ENCODE results near the gene GNAS-AS1.

DNA sequence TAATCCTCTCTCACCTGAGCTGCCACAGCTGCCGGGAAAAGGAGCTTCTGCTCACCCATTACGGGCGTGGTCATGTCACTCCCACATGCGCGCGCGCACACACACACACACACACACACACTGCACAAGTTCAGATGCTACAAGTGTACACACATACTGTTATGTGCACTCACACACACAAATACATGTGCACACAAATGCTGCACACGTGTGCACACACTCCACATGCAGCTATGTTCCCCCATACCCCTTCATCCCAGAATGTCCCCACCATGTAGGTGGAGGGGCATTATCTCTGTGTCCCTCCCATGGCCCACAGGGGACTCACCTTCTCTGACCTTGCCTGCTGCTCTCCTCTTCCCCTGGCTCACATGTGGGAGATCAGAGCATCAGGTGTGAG lies 37.3 kb downstream of the GNAS-AS1 start:
- TF ChIP-seq, protein P1, sequence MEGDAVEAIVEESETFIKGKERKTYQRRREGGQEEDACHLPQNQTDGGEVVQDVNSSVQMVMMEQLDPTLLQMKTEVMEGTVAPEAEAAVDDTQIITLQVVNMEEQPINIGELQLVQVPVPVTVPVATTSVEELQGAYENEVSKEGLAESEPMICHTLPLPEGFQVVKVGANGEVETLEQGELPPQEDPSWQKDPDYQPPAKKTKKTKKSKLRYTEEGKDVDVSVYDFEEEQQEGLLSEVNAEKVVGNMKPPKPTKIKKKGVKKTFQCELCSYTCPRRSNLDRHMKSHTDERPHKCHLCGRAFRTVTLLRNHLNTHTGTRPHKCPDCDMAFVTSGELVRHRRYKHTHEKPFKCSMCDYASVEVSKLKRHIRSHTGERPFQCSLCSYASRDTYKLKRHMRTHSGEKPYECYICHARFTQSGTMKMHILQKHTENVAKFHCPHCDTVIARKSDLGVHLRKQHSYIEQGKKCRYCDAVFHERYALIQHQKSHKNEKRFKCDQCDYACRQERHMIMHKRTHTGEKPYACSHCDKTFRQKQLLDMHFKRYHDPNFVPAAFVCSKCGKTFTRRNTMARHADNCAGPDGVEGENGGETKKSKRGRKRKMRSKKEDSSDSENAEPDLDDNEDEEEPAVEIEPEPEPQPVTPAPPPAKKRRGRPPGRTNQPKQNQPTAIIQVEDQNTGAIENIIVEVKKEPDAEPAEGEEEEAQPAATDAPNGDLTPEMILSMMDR (IDR thresholded peaks at IDR 0.05), result no peak
- TF ChIP-seq POLR2A (IDR thresholded peaks at IDR 0.05), result no peak

Data from thyroid gland (tissue), 4 donors.